Measurements from ENCODE around the gene JSRP1.

Gene JSRP1

DNA sequence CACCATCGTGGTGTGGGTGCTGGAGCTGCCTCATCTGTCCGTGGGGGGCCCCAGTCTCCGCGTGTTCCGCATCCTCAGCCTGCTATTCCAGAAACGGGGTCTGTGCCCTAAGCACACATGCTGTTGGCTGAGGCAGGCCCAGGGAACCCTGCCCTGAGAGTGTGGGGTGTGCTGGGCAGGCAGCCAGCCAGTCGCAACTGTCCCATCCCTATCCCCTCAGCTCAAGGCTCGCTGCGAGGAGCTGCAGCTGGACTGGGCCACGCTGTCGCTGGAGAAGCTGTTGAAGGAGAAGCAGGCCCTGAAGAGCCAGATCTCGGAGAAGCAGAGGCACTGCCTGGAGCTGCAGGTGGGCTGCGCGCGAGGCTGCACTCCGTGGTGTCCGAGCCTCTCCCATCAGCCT, 42.0 kb downstream of the JSRP1 start:
- no peak for DNase-seq

DNA sequence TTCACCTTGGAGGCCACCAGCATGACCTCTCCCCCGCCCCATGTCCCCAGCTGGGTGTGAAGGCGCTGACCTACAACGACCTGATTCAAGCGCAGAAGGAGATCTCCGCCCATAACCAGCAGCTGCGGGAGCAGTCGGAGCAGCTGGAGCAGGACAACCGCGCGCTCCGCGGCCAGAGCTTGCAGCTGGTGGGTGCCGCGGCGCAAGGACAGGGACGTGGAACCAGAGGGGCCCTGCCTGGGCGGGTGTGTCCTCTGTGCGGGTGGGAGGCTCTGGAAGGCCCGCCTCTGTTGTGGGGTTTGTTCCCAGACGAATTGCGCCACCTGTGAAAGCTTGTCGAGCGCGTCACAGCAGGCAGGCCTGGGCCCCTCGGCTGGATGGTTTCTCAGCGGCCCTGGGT, 42.4 kb downstream of the JSRP1 start:
- DNase-seq, result no peak

DNA sequence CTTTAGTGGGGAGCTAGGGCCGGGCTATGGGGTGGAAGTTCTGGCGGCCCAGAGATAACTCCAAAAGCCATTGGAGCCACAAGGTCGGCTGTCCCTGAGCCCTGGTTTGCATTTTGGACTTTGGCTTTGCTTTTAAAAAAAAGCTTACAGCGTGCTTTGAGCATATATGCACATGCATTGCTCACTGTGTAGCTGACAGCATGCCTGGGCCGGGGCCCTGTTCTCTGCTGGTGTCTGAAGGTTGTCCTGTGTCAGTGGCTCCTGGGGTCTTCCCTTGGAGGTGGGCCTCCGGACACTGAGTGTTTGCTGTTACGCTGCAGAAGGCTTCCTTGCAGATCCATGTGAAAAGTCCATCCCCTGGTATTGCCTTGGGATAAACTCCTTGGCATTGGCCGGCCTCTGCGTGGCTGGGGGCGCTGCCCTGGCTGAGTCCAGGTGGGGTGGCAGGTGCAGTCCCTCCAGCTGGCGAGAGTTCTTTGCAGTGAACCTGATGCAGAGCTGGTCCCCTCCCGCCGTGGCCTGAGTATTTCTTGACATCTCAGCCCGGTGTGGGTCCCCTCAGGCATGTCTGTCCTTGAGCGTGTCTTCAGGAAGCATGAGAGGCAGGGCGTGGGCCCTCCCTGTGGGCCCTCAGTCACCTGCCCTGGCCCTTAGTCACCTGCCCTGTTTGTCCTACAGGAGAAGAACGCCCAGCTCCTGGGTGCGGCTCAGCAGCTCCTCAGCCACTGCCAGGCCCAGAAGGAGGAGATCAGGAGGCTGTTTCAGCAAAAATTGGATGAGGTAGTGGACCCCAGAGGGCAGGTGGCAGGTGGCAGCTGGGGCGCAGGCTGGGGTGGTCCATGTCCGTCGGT, 43.1 kb downstream of the JSRP1 start:
- DNase-seq, result no peak

DNA sequence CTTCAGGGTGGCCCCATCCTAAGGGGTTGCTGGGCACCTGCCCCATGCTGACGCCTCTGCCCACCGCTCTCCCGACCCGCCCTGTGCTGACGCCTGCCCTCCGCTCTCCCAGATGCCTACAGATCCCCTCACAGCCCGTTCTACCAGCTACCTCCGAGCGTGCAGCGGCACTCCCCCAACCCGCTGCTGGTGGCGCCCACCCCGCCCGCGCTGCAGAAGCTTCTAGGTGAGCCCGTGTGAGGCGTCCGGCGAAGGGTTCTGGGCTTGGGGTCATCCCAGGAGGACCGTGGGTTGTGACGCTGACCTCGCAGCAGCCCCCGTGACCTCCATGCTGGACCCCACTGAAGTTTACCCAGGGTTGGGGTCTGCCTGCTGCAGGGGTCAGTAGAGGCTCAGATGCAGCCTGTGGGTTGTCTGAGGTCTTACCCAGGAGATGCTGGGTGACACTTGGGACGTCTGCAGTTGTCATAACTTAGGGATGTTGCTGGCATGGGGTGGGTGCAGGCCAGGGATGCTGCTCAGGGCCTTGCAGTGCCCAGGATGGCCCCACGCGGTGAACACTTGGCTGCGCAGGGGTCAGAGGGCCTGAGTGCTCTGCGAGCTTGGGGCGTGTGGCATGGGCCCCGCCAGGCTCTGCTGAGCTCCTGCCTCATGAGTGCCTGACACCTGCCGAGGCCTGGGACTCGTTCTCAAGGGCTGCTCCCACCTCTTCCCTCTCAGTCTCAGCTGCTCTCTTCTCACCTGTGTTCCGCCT, 45.1 kb downstream of the JSRP1 start:
- no peak for DNase-seq

GRCh38 chr19:2210206-2210605, 46.0 kb downstream of the JSRP1 start:
- no peak for DNase-seq

GRCh38 chr19:2209408-2209807, 46.8 kb downstream of the JSRP1 start:
- DNase-seq, result no peak

GRCh38 chr19:2208975-2209374, 47.2 kb downstream of the JSRP1 start:
- no peak for DNase-seq

DNA sequence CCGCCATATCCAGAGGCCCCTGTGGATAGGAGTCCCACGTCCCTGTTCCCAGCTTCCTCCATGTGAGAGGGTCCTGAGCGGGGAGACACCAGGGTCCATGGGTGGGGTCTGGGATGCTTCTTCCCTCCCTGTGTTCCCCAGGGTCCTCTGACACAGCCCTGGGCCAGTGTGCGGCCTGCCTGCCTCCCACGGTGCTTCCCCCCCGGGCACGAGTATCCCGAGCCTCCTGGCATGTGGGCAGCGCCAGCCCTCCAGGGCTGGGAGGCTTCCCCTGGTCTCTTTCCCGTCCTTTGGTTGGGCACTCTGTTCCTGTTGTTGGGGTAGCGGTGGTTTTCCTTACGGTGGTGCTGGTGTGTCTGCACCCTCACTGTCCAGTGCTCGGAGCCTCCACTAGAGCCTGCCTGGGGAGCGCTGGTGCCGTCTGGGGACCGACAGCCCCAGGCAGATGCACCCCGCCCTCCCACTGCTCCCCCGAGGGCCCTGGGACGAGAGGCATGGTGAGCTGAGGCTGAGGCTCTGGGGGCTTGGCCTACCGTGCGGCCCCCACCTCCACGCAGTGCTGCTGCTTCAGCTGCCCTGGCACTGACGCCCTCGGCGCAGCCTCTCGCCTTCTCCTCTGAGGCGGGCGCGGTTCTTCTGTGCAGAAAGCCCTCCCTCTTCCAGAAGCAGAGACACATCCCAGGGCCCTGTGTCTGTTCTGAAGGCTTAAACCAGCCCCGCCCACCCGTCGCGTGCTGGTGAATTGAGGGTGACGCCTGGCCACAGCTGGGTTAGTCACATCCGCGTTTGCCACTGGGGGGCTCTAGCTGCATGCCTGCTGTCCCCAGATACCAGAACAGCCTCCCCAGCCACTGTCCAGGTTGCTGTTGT, 48.0 kb downstream of the JSRP1 start:
- DNase-seq, result peak; percentile 28

DNA sequence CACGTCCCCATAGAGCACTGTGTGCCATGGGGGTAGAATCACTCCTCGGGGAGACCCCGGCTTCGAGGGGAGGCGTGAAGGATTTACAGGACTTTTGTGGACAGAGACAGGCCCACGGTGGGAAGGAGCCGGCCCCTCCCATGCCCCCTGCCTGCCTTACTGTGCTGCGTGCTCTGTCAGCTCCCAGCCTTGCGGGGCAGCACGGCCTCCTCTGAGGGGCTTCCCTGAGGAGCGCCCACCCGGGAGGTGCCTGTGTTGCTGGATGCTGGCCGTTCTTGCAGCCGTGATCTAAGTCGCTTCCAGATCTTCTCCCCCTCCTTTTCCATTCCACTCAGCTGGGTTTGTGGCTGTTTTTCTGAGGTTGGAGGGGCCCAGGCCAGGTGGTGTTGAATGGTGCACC, 49.2 kb downstream of the JSRP1 start:
- DNase-seq, result no peak

DNA sequence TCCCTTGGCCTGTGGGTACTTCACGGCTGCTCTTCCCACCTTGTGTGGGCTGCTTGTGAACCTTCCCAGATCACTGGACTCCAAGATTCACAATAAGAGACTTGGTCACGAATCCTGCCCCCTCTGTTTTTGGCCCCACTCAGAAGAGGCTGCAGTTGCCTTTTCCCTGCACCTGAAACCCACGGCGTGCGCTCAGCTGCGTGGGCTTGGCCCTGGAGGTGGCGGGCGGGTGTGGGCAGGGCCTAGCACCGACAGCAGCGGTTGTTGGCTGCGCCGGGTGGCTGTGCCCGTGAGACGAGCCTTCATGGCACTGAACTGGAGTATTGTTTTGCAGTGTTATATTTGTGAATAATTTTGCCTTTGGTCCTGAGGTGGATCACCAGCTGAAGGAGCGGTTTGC, 53.9 kb downstream of the JSRP1 start:
- no peak for DNase-seq

Data from CD4-positive, alpha-beta T cell treated with Interleukin-21 for 1 hour (primary cell).